Loucy (cell line): Measurements from ENCODE around the gene SEL1L3.

Experiments used
- H2AFZ ChIP-seq: fragments of 200-600 bp; sonication (generic); 2 replicates; pipeline ENCODE4 v1.6.0; 2016; ENCODE audit warnings: antibody characterized with exemption, mild to moderate bottlenecking, low read length, moderate library complexity
- H3F3A ChIP-seq: fragments of 200-600 bp; 2 replicates; pipeline ENCODE4 v1.6.0; 2016; ENCODE audit warnings: antibody characterized with exemption, low read depth, mild to moderate bottlenecking
- H3K27me3 ChIP-seq: fragments of 200-600 bp; sonication (generic); 2 replicates; pipeline ENCODE4 v1.6.1; 2014; ENCODE audit warnings: low read length, mild to moderate bottlenecking; ENCODE audit not compliant: insufficient read depth, poor library complexity, severe bottlenecking
- H3K36me3 ChIP-seq: fragments of 200-600 bp; sonication (generic); 2 replicates; pipeline ENCODE4 v1.6.1; 2016; ENCODE audit warnings: low read length; ENCODE audit not compliant: insufficient read depth
- H3K4me1 ChIP-seq: fragments of 200-600 bp; sonication (generic); 2 replicates; pipeline ENCODE4 v1.5.1; 2014; ENCODE audit warnings: low read length, mild to moderate bottlenecking; ENCODE audit not compliant: insufficient read depth, poor library complexity, severe bottlenecking
- H3K4me2 ChIP-seq: fragments of 200-600 bp; sonication (generic); 2 replicates; pipeline ENCODE4 v1.6.0; 2014; ENCODE audit warnings: antibody characterized with exemption, low read length, low read depth, mild to moderate bottlenecking; ENCODE audit not compliant: poor library complexity, severe bottlenecking
- H3K4me3 ChIP-seq: fragments of 200-600 bp; sonication (generic); 2 replicates; pipeline ENCODE4 v1.5.1; 2014; ENCODE audit warnings: low read length, mild to moderate bottlenecking, mixed read lengths; ENCODE audit not compliant: poor library complexity, severe bottlenecking
- H3K79me2 ChIP-seq: fragments of 200-600 bp; sonication (generic); 2 replicates; pipeline ENCODE4 v1.6.1; 2014; ENCODE audit warnings: low read length; ENCODE audit not compliant: insufficient read depth
- H3K9ac ChIP-seq: fragments of 200-600 bp; sonication (generic); 2 replicates; pipeline ENCODE4 v1.6.0; 2014; ENCODE audit warnings: mild to moderate bottlenecking, low read depth, low read length, moderate library complexity; ENCODE audit not compliant: poor library complexity, severe bottlenecking
- H3K9me2 ChIP-seq: fragments of 200-600 bp; sonication (generic); replicated peaks from 2 replicates; pipeline ENCODE4 v1.6.1; 2016; ENCODE audit warnings: low read depth, low read length, mixed read lengths
- H3K9me3 ChIP-seq: fragments of 200-600 bp; sonication (generic); 2 replicates; pipeline ENCODE4 v1.6.1; 2014; ENCODE audit warnings: mild to moderate bottlenecking, antibody characterized with exemption, low read length, low read depth; ENCODE audit not compliant: insufficient read depth
- H4K20me1 ChIP-seq: fragments of 200-600 bp; sonication (generic); 2 replicates; pipeline ENCODE4 v1.6.0; 2014; ENCODE audit warnings: antibody characterized with exemption, low read length, mild to moderate bottlenecking; ENCODE audit not compliant: insufficient read depth, poor library complexity, severe bottlenecking
- CTCF ChIP-seq: fragments of 200-600 bp; sonication (generic); conservative IDR thresholded peaks from 2 replicates; pipeline ENCODE4 v1.5.1; 2014; ENCODE audit warnings: mild to moderate bottlenecking, antibody characterized with exemption, low read length
- EZH2phosphoT487 ChIP-seq: fragments of 200-600 bp; IDR thresholded peaks from 2 replicates; pipeline ENCODE4 v1.6.1; 2018; ENCODE audit warnings: antibody characterized with exemption, mild to moderate bottlenecking, moderate library complexity, borderline replicate concordance

SEL1L3 gene

DNA sequence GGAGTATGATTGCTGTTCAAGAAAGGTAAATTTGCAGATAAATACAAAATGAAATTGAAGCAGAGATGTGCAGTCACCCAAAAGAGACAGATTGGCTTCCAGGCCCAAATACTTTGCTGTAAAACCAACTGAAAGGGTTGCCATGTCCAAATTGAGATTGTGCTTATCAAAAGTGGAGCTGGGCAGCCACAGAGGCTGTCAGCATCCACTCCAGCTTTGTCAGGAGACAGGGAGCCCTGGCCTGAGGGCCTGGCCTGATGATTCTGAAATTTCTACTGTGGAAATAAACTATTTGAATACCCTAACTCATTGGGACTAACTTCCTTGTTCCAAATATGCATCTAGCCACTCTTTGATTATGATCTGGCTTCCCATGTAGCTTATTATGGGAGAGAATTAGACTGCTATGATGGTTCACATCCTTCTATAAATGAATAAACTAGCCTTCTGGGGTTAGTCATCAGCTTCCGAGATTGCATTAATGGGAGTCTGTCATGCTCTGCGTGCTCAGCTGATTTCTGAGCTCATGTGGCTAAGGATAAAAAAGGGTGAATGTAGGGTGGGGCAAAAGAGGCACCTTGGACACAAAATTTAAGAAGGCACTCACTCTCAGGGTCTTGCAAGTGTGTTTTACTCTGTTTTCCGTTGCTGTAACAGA lies 158.9 kb downstream of the SEL1L3 start:
- Histone ChIP-seq H3K4me1 (no peaks in the 10 kb centered on the region), H3K9ac (no peak overlapping the region), H3K9me3 (no peaks in the 10 kb centered on the region; the same call in 1 of the 2 replicates)

DNA sequence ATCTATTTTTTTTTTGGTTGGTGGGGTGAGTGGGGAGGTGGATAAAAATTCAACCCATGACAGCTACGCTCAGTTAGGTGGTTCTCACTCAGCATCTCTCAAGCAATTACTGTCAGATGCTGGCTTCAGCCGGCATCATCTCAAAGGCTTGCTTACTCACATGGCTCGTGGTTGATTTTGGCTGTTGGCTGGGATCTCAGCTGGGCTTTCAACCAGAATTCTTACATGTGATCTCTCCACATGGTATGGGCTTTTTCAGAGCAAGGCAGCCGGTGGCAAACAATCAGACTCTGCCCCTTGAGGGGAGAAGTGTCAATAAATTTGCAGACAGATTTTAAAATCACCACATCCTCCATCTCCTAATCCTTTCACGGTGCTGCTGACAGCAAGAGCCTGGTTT lies 159.9 kb downstream of the SEL1L3 start:
- no peaks in the 10 kb centered on the region for H3K27me3 ChIP-seq
- no peak overlapping the region for H2AFZ ChIP-seq
- H3K4me1 ChIP-seq, result no peaks in the 10 kb centered on the region
- H3K9me2 ChIP-seq, result no peaks in the 10 kb centered on the region
- H3K9ac ChIP-seq, result no peak overlapping the region
- no peaks in the 10 kb centered on the region for H3F3A ChIP-seq
- no peak overlapping the region for H3K4me3 ChIP-seq
- TF ChIP-seq CTCF, result no peak
- no peaks in the 10 kb centered on the region for H3K9me3 ChIP-seq
- no peaks in the 10 kb centered on the region for H3K36me3 ChIP-seq
- no peaks in the 10 kb centered on the region for H3K79me2 ChIP-seq
- no peaks in the 10 kb centered on the region for H4K20me1 ChIP-seq
- H3K4me2 ChIP-seq, result no peak overlapping the region

More for the DNA sequence above, 158.9 kb downstream of the SEL1L3 start:
- H3F3A ChIP-seq, result no peaks in the 10 kb centered on the region
- no peaks in the 10 kb centered on the region for H3K27me3 ChIP-seq
- no peaks in the 10 kb centered on the region for H3K9me2 ChIP-seq
- no peak overlapping the region for H3K4me2 ChIP-seq
- H3K4me3 ChIP-seq, result no peak overlapping the region
- H2AFZ ChIP-seq, result no peak overlapping the region
- TF ChIP-seq EZH2phosphoT487 (no peak), CTCF (no peak)
- no peaks in the 10 kb centered on the region for H3K36me3 ChIP-seq
- H3K79me2 ChIP-seq, result no peaks in the 10 kb centered on the region
- no peaks in the 10 kb centered on the region for H4K20me1 ChIP-seq

DNA sequence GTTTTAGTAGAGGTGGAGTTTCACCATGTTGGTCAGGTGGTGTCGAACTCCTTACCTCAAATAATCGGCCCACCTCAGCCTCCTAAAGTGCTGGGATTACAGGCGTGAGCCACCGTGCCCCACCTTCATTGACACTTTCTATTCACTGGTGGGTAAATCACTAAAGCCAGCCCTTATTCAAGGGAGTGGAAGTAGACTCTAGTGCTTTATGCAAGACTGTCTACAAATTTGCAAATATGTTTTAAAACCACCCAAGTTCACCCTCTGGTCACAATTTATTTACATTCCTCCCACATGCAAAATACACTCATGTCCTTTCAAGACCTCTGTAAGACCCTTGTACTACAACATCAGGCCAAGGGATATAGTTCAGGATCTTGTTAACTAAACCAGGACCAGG lies 162.1 kb downstream of the SEL1L3 start:
- no peaks in the 10 kb centered on the region for H3K36me3 ChIP-seq
- H3K79me2 ChIP-seq, result no peaks in the 10 kb centered on the region
- H3K4me1 ChIP-seq, result no peaks in the 10 kb centered on the region
- no peak overlapping the region for H3K4me2 ChIP-seq
- no peak overlapping the region for H3K4me3 ChIP-seq
- H4K20me1 ChIP-seq, result no peaks in the 10 kb centered on the region
- H3F3A ChIP-seq, result no peaks in the 10 kb centered on the region
- H3K9ac ChIP-seq, result no peak overlapping the region
- H3K9me3 ChIP-seq, result no peaks in the 10 kb centered on the region
- H2AFZ ChIP-seq, result no peak overlapping the region
- TF ChIP-seq CTCF (no peak), EZH2phosphoT487 (no peak)
- H3K27me3 ChIP-seq, result no peaks in the 10 kb centered on the region
- H3K9me2 ChIP-seq, result no peaks in the 10 kb centered on the region
